HCT116 (cell line): ENCODE measurements around the gene SLC35F3. TPM values are rescaled to one million over a fixed set of nuclear protein-coding genes. Genes with fewer than 3 reads are reported as not detected.

ENCODE experiments used
- ATAC-seq: fragments of 200-7000 bp; cut with Tn5 transposase; 2 replicates; pipeline ENCODE4 v1.9.1; 2020; ENCODE audit warnings: mild to moderate bottlenecking, moderate library complexity
- BruUV-seq: library from RNA; stranded (reverse); fragments of 400-500 nt; replicated peaks from 2 replicates; lab custom pipeline; 2021; lab: Mats Ljungman, UMichigan
- CTCF ChIA-PET: fragments of 300-600 bp; sonication (Branson Sonifier 250); formaldehyde crosslinking; loops from one replicate; lab custom pipeline; 2021; ENCODE audit warnings: antibody characterized with exemption; lab: Charles Lee
- POLR2A ChIA-PET: fragments of 300-600, 350-600 bp; sonication (Branson Sonifier 250); formaldehyde crosslinking; loops from one replicate; lab custom pipeline; 2021; ENCODE audit warnings: antibody characterized with exemption; lab: Charles Lee
- RAD21 ChIA-PET, 2 experiments: fragments of 300-600 bp; sonication (Branson Sonifier 250); formaldehyde crosslinking; loops; one replicate each; lab custom pipeline; 2023; ENCODE audit warnings: low total read pairs in 2 of 2; ENCODE audit not compliant: uncharacterized antibody in 2 of 2, unreplicated experiment in 2 of 2, low non-redundant PET in 1 of 2; lab: Charles Lee
- DNase-seq: peaks from one replicate; pipeline ENCODE4 v3.0.0-alpha.2; 2010; ENCODE audit warnings: low read depth, low spot score
- H2AFZ ChIP-seq: fragments of 200-600 bp; shearing (Covaris generic), sonication (generic); 2 replicates; pipeline ENCODE4 v1.6.1; 2017; ENCODE audit warnings: low read depth, mixed run types, mixed read lengths, antibody characterized with exemption, low read length; ENCODE audit not compliant: poor library complexity, severe bottlenecking
- H3K27ac ChIP-seq: 2 replicates; pipeline ENCODE4 v1.5.1; 2012; ENCODE audit warnings: low read depth, low read length
- H3K27me3 ChIP-seq: fragments of 200-600 bp; sonication (generic); 2 replicates; pipeline ENCODE4 v1.6.1; 2016; ENCODE audit warnings: mixed run types, low read length, mixed read lengths; ENCODE audit not compliant: insufficient read depth
- H3K36me3 ChIP-seq, 2 experiments: fragments of 200-500 bp in 1 of 2; fragments of 200-600 bp in 1 of 2; sonication (Bioruptor generic) in 1 of 2; sonication (generic) in 1 of 2; 2 replicates each; pipeline versions ENCODE4 v1.5.1 to v1.6.1; 2014 to 2016; ENCODE audit warnings: low read length in 2 of 2, inconsistent platforms in 1 of 2, mixed read lengths in 1 of 2, mixed run types in 1 of 2; ENCODE audit not compliant: insufficient read depth in 2 of 2, control insufficient read depth in 1 of 2
- H3K4me1 ChIP-seq, 2 experiments: fragments of 200-600 bp in 1 of 2; sonication (generic) in 1 of 2; 2 replicates each; pipeline versions ENCODE4 v1.5.1 to v1.6.1; 2012 to 2017; ENCODE audit warnings: low read length in 2 of 2, inconsistent platforms in 1 of 2, mild to moderate bottlenecking in 1 of 2, mixed read lengths in 1 of 2, mixed run types in 1 of 2, moderate library complexity in 1 of 2; ENCODE audit not compliant: insufficient read depth in 2 of 2, control insufficient read depth in 1 of 2
- H3K4me2 ChIP-seq: fragments of 200-600 bp; sonication (generic); 2 replicates; pipeline ENCODE4 v1.6.1; 2017; ENCODE audit warnings: mixed run types, low read length, mixed read lengths
- H3K4me3 ChIP-seq, 2 experiments: fragments of 200-600 bp in 1 of 2; sonication (generic) in 1 of 2; replicated peaks in 1 of 2; 2 replicates each; pipeline ENCODE4 v1.5.1; 2011 to 2016; ENCODE audit warnings: low read length in 2 of 2, control low read depth in 1 of 2, low read depth in 1 of 2, mild to moderate bottlenecking in 1 of 2, mixed read lengths in 1 of 2, mixed run types in 1 of 2
- H3K79me2 ChIP-seq: fragments of 200-600 bp; sonication (generic); 2 replicates; pipeline ENCODE4 v1.6.1; 2017; ENCODE audit warnings: mild to moderate bottlenecking, mixed run types, low read length, moderate library complexity, mixed read lengths; ENCODE audit not compliant: insufficient read depth
- H3K9ac ChIP-seq: fragments of 200-600 bp; sonication (generic); 2 replicates; pipeline ENCODE4 v1.6.1; 2016; ENCODE audit warnings: low read length, mixed read lengths
- H3K9me2 ChIP-seq: fragments of 200-600 bp; sonication (generic), shearing (Covaris generic); 2 replicates; pipeline ENCODE4 v1.6.1; 2017; ENCODE audit warnings: mixed run types, mild to moderate bottlenecking, moderate library complexity; ENCODE audit not compliant: insufficient read depth
- H3K9me3 ChIP-seq, 2 experiments: fragments of 200-500 bp in 1 of 2; fragments of 200-600 bp in 1 of 2; sonication (Bioruptor generic) in 1 of 2; sonication (generic) in 1 of 2; 2 replicates each; pipeline ENCODE4 v1.6.1; 2014 to 2017; ENCODE audit warnings: low read length in 2 of 2, mixed read lengths in 2 of 2, inconsistent platforms in 1 of 2, low read depth in 1 of 2, mild to moderate bottlenecking in 1 of 2, mixed run types in 1 of 2, moderate library complexity in 1 of 2; ENCODE audit not compliant: control insufficient read depth in 1 of 2, insufficient read depth in 1 of 2
- H4K20me1 ChIP-seq: fragments of 200-600 bp; sonication (generic), shearing (Covaris generic); 2 replicates; pipeline ENCODE4 v1.6.1; 2017; ENCODE audit warnings: mixed run types, mild to moderate bottlenecking, moderate library complexity; ENCODE audit not compliant: insufficient read depth
- CBX3 ChIP-seq: IDR thresholded peaks from 2 replicates; pipeline ENCODE4 v1.6.1; 2012; ENCODE audit warnings: low read depth
- ELF1 ChIP-seq: IDR thresholded peaks from 2 replicates; pipeline ENCODE4 v1.6.1; 2012; ENCODE audit warnings: low read depth, borderline replicate concordance
- EZH2 ChIP-seq: fragments of 200-600 bp; sonication (generic); IDR thresholded peaks from 2 replicates; pipeline ENCODE4 v1.6.1; 2017; ENCODE audit warnings: antibody characterized with exemption, mixed run types
- POLR2A ChIP-seq: IDR thresholded peaks from 2 replicates; pipeline ENCODE4 v1.7.0; 2011; ENCODE audit warnings: borderline replicate concordance; ENCODE audit not compliant: insufficient read depth, insufficient read length; ENCODE audit errors: extremely low read depth
- SIN3A ChIP-seq: IDR thresholded peaks from 2 replicates; pipeline ENCODE4 v1.6.1; 2012; ENCODE audit warnings: low read depth
- SRF ChIP-seq: IDR thresholded peaks from 2 replicates; pipeline ENCODE4 v1.6.1; 2012; ENCODE audit warnings: low read depth
- intact Hi-C: fragments of 100-400 bp; cut with micrococcal nuclease; formaldehyde crosslinking; loops from 2 replicates; pipeline ENCODE4 v1.10.0; 2022
- total RNA-seq: library from RNA; stranded (reverse); gene quantifications from one replicate; pipeline ENCODE4 v1.2.1, GENCODE V29; 2021; ENCODE audit not compliant: unreplicated experiment
- TF ChIP-seq, protein P1 (sequence below): IDR thresholded peaks from 2 replicates; pipeline ENCODE4 v1.6.1; 2012; ENCODE audit warnings: low read depth

Gene SLC35F3
- total RNA-seq, 1 experiment from 2014 or later, result 6.4 TPM

DNA sequence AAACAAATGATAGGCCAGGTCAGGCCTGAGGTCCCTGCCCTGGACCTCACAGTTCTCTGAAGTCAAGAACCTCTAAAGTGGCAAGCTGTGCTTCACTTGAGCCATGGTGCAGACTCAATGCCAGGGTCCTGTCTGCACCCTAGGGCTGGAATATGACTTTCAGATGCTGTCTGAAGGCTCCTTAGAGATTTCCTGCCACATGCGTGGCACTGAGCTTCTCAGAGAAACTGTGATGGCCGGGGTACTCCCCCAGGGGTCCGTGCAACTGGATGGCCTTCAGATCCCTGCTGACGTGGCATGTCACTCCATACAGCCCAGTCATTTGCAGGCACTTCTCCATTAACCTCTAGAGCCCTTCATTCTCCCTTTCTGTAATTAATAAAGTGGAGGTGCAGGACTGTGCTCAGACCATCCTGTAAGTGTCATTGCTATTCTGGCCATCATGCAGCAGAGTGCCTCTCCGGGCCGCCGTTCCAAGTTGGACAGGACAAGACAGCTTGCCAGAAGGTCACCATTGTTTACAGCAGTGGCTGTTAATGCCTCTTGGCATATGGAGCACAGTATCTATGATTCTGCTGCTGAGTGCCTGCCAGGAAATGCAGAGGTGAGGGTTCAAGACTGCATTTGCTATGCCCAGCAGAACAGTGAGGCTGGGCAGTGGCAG lies 263.7 kb downstream of the SLC35F3 start:
- no TSS peak for BruUV-seq
- Histone ChIP-seq H2AFZ (no peak overlapping the region), H3K9me3 (no peaks in the 10 kb centered on the region), H3K9me2 (no peaks in the 10 kb centered on the region), H4K20me1 (no peaks in the 10 kb centered on the region), H3K27me3 (no peaks in the 10 kb centered on the region), H3K9ac (no peak overlapping the region)
- no peak for DNase-seq
- RAD21 ChIA-PET, result no interaction called here
- TF ChIP-seq POLR2A (no peak), ELF1 (no peak), CBX3 (no peak), SRF (no peak), SIN3A (no peak), EZH2 (no peak)
- TF ChIP-seq, protein P1, sequence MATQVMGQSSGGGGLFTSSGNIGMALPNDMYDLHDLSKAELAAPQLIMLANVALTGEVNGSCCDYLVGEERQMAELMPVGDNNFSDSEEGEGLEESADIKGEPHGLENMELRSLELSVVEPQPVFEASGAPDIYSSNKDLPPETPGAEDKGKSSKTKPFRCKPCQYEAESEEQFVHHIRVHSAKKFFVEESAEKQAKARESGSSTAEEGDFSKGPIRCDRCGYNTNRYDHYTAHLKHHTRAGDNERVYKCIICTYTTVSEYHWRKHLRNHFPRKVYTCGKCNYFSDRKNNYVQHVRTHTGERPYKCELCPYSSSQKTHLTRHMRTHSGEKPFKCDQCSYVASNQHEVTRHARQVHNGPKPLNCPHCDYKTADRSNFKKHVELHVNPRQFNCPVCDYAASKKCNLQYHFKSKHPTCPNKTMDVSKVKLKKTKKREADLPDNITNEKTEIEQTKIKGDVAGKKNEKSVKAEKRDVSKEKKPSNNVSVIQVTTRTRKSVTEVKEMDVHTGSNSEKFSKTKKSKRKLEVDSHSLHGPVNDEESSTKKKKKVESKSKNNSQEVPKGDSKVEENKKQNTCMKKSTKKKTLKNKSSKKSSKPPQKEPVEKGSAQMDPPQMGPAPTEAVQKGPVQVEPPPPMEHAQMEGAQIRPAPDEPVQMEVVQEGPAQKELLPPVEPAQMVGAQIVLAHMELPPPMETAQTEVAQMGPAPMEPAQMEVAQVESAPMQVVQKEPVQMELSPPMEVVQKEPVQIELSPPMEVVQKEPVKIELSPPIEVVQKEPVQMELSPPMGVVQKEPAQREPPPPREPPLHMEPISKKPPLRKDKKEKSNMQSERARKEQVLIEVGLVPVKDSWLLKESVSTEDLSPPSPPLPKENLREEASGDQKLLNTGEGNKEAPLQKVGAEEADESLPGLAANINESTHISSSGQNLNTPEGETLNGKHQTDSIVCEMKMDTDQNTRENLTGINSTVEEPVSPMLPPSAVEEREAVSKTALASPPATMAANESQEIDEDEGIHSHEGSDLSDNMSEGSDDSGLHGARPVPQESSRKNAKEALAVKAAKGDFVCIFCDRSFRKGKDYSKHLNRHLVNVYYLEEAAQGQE, result no peak
- TF ChIP-seq, all 23 proteins: peak for 0
- H3K27ac ChIP-seq, result no peak overlapping the region
- H3K79me2 ChIP-seq, result no peaks in the 10 kb centered on the region
- H3K4me3 ChIP-seq, result no peak overlapping the region
- ChIA-PET POLR2A (no interaction called here), CTCF (no interaction called here)
- no peak for ATAC-seq
- no peaks in the 10 kb centered on the region; a peak in 1 of 4 replicates for H3K4me1 ChIP-seq
- H3K36me3 ChIP-seq, result no peaks in the 10 kb centered on the region
- no peak overlapping the region for H3K4me2 ChIP-seq
- intact Hi-C loops, result no loop called here
